MM.1S (cell line): ENCODE results near the gene COL13A1.

Experiments
- EZH2 ChIP-seq: fragments of 300-600 bp; sonication (generic); optimal IDR thresholded peaks from 2 replicates; pipeline ENCODE3; 2017; ENCODE audit warnings: low read depth, mild to moderate bottlenecking, antibody characterized with exemption, low read length, mixed read lengths
- EZH2phosphoT487 ChIP-seq: fragments of 300-600 bp; sonication (generic); IDR thresholded peaks from 2 replicates; pipeline ENCODE4 v1.6.1; 2018; ENCODE audit warnings: antibody characterized with exemption, low read length
- TF ChIP-seq, protein P1 (sequence below): fragments of 300-600 bp; sonication (generic); IDR thresholded peaks from 2 replicates; pipeline ENCODE4 v1.5.1; 2016; ENCODE audit warnings: antibody characterized with exemption, low read length, mixed read lengths

DNA sequence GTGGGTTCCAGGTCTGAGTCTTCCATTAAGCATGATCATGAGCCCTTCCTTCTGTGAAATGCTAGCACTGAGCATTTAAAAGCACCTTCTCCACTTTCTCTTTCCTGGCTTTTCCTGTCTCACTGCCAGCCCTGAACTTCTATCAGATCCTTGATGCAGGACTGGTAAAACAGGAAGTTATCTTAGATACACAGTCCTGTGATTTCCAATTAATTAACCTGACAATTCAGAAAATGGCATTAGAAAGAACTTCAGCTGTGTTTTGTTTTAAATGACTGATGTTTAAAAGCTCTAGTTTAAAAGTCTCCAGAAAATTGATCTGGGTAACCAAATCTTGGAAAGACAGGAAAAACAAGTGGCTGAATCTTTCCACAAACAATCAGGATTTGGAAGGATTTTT is 172.0 kb downstream of the COL13A1 start:
- TF ChIP-seq, protein P1, sequence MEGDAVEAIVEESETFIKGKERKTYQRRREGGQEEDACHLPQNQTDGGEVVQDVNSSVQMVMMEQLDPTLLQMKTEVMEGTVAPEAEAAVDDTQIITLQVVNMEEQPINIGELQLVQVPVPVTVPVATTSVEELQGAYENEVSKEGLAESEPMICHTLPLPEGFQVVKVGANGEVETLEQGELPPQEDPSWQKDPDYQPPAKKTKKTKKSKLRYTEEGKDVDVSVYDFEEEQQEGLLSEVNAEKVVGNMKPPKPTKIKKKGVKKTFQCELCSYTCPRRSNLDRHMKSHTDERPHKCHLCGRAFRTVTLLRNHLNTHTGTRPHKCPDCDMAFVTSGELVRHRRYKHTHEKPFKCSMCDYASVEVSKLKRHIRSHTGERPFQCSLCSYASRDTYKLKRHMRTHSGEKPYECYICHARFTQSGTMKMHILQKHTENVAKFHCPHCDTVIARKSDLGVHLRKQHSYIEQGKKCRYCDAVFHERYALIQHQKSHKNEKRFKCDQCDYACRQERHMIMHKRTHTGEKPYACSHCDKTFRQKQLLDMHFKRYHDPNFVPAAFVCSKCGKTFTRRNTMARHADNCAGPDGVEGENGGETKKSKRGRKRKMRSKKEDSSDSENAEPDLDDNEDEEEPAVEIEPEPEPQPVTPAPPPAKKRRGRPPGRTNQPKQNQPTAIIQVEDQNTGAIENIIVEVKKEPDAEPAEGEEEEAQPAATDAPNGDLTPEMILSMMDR: no peak
- TF ChIP-seq EZH2phosphoT487 (no peak), EZH2 (no peak)
